Subcutaneous adipose tissue (tissue), 4 donors: ENCODE results near the gene KRTAP12-3. TPM values are rescaled to one million over a fixed set of nuclear protein-coding genes. Genes with fewer than 3 reads are reported as not detected.
"Not testable (repeated sequence)": the region's sequence is repeated elsewhere in the genome, so short reads cannot be mapped to it uniquely, and the experiment has no call there.

Source experiments
- total RNA-seq, 4 donors: library from RNA; depleted of rRNA; stranded (reverse); fragments of >200 nt; gene quantifications; one replicate each; pipeline ENCODE4 v1.1.0, GENCODE V29; 2016
- TF ChIP-seq, protein P1 (sequence below): fragments of 450-650 bp; IDR thresholded peaks from one replicate; pipeline ENCODE4 v1.5.1; 2016; ENCODE audit warnings: low read depth, mild to moderate bottlenecking, control low read depth, antibody characterized with exemption, moderate library complexity

The KRTAP12-3 gene
- total RNA-seq, 4 donors from 2014 or later, result not detected

DNA sequence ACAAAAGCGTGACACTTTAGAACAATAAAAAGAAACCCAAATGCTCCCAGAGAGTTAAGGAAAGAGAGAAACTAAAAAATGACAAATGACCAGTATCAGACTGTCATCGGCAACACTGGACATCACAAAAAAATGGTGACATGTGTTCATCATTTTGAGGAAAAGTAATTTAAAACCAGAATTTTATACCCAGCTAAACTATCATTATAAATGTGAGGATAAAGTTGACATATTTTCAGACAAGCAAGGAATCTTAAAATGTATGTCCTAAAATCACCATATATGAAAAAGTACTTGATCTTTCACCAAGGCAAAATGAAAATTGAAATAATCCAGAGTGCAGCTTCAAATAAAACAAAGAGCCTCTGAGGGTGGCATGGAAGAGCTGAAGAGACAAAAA, 12.9 kb upstream of the KRTAP12-3 start:
- TF ChIP-seq, protein P1, sequence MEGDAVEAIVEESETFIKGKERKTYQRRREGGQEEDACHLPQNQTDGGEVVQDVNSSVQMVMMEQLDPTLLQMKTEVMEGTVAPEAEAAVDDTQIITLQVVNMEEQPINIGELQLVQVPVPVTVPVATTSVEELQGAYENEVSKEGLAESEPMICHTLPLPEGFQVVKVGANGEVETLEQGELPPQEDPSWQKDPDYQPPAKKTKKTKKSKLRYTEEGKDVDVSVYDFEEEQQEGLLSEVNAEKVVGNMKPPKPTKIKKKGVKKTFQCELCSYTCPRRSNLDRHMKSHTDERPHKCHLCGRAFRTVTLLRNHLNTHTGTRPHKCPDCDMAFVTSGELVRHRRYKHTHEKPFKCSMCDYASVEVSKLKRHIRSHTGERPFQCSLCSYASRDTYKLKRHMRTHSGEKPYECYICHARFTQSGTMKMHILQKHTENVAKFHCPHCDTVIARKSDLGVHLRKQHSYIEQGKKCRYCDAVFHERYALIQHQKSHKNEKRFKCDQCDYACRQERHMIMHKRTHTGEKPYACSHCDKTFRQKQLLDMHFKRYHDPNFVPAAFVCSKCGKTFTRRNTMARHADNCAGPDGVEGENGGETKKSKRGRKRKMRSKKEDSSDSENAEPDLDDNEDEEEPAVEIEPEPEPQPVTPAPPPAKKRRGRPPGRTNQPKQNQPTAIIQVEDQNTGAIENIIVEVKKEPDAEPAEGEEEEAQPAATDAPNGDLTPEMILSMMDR, result no peak

DNA sequence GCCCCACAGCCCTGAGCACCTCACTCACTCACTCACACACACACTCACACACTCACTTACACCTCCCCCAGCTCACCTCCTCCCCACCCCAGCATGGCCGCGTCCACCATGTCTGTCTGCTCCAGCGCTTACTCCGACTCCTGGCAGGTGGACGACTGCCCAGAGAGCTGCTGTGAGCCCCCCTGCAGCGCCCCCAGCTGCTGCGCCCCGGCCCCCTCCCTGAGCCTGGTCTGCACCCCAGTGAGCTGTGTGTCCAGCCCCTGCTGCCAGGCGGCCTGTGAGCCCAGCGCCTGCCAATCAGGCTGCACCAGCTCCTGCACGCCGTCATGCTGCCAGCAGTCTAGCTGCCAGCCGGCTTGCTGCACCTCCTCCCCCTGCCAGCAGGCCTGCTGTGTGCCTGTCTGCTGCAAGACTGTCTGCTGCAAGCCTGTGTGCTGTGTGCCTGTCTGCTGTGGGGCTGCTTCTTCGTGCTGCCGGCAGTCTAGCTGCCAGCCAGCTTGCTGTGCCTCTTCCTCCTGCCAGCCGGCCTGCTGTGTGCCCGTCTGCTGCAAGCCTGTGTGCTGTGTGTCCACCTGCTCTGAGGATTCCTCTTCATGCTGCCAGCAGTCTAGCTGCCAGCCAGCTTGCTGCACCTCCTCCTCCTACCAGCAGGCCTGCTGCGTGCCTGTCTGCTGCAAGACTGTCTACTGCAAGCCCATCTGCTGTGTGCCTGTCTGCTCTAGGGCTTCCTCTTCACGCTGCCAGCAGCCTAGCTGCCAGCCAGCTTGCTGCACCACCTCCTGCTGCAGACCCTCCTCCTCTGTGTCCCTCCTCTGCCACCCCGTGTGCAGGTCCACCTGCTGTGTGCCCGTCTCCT, 11.1 kb upstream of the KRTAP12-3 start, which contains the start of gene KRTAP10-11:
Gene KRTAP10-11 (plus strand): TSS at position 49 of the 856 bp plus-strand sequence. CDS start 45 bp downstream, at position 94.
- TF ChIP-seq, protein P1, result not testable (repeated sequence)

DNA sequence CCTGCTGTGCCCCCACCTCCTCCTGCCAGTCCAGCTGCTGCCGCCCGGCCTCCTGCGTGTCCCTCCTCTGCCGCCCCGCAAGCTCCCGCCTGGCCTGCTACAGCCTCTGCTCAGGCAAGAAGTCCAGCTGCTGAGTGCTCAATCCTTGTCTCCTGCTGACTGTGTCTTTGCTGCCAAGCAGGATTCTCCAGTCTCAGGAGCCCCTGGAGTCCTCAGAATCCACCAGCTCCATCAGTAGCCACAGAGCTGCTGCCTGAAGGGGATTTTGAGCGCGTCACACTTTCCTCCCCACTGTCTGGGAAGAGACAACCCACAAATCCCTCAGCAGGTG, 10.5 kb upstream of the KRTAP12-3 start:
- TF ChIP-seq, protein P1, result no peak

DNA sequence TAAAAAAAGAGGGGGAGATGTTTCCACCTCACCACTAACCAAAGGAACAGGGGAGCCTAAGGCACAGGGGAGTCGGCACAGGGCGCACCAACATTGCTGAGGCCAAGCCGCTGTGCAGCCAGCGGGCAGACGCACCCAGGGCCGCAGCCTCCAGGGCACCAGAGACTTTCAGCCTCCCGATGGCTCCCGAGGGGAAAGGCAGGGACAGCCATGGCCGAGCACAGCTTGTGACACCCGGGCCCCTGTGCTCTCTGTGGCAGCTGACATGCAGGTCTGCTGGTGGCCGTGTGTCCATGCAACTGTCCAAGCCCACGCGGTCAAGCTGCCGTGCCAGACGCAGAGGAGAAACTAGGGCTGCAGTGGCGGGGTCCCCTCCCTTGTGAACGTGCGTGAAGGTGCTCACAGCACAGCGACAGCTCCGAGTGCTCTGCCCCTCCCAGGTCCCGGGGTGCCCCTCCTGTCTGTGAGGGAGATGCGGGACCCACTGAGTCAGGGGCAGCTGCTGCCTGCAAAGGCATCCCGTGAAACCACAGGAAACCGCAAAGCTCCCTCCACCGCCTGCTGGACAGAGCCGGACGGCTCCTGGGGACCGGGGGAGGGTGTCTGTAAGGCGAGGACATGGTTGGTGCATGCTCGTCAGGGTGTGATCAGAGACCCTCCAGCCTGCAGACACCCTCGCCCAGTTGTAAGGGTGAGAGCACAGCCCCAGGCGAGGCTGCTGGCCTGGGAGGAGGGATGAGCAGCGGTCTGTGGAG, 9.0 kb upstream of the KRTAP12-3 start:
- TF ChIP-seq, protein P1, result no peak

DNA sequence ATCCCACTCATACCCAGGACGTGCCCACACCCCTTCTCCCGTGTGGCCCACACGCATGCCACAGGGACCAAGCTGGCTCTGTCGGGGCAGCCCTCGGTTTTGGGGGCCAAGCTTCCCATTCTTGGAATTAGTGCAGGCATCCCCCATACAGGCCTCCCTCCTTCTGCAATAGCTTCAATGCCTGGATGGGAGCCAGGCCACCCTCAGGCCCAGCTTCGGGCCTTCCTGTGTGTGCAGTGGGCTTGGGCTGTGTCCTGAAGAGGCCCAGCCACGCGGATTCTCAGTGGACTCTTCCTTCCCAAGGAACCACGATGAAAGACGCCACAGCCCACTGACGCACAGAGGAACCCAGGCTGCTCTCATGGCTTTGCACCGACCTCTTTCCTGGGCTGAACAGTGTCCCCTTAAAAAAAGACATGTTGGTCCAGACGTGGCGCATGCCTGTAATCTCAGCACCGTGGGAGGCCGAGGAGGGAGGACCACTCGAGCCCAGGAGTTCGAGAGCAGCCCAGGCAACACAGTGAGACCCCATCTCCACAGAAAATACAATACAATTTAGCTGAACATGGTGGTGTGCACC, 8.1 kb upstream of the KRTAP12-3 start:
- TF ChIP-seq, protein P1, result no peak

DNA sequence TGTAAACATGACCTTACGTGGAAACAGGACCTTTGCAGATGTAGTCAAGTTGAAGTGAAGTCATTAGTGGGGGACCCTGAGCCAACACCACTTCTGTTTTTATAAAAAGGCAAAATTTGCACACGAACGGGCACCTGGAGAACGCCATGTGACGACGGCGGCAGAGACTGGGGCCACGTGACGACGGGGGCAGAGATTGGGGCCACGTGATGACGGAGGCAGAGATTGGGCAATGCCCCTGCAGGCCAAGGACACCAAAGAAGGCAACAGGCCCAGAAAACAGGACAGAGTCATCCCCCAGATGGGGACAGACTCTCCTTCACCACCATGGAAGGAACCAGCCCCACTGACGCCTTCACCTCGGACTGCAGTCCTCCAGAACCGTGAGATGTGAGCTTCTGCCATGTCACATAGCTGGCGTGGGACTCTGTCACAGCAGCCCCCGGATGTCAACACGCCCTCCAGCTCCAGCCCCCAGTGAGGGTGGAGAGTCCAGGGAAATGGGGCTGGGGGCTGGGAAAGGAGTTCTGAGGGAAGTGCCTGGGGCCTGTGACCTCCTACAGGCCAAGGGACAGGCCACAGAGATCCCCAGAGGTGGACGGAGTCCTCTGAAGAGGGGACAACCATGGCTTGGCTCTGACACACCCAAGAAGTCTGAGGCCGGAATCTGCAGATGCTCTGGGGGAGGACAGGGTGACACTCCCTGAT, 7.3 kb upstream of the KRTAP12-3 start:
- TF ChIP-seq, protein P1, result no peak
